Fibroblast of mammary gland (primary cell): ENCODE results near the gene MED12L.

Experiments used
- DNase-seq: peaks from one replicate; pipeline ENCODE4 v3.0.0-alpha.2; 2010; ENCODE audit warnings: low read depth
- H3K4me3 ChIP-seq: 2 replicates; pipeline ENCODE4 v1.5.1; 2011; ENCODE audit warnings: low read depth, mild to moderate bottlenecking, low read length, moderate library complexity; ENCODE audit not compliant: control insufficient read depth
- TF ChIP-seq, protein P1 (sequence below): conservative IDR thresholded peaks from 2 replicates; pipeline ENCODE4 v1.5.1; 2011; ENCODE audit warnings: low read depth, low read length, inconsistent platforms; ENCODE audit not compliant: control insufficient read depth, insufficient read depth

Gene MED12L

GRCh38 chr3:151393146-151393830, 307.8 kb downstream of the MED12L start:
- H3K4me3 ChIP-seq = no peak overlapping the region
- no peak for DNase-seq
- TF ChIP-seq, protein P1, sequence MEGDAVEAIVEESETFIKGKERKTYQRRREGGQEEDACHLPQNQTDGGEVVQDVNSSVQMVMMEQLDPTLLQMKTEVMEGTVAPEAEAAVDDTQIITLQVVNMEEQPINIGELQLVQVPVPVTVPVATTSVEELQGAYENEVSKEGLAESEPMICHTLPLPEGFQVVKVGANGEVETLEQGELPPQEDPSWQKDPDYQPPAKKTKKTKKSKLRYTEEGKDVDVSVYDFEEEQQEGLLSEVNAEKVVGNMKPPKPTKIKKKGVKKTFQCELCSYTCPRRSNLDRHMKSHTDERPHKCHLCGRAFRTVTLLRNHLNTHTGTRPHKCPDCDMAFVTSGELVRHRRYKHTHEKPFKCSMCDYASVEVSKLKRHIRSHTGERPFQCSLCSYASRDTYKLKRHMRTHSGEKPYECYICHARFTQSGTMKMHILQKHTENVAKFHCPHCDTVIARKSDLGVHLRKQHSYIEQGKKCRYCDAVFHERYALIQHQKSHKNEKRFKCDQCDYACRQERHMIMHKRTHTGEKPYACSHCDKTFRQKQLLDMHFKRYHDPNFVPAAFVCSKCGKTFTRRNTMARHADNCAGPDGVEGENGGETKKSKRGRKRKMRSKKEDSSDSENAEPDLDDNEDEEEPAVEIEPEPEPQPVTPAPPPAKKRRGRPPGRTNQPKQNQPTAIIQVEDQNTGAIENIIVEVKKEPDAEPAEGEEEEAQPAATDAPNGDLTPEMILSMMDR = no peak

DNA sequence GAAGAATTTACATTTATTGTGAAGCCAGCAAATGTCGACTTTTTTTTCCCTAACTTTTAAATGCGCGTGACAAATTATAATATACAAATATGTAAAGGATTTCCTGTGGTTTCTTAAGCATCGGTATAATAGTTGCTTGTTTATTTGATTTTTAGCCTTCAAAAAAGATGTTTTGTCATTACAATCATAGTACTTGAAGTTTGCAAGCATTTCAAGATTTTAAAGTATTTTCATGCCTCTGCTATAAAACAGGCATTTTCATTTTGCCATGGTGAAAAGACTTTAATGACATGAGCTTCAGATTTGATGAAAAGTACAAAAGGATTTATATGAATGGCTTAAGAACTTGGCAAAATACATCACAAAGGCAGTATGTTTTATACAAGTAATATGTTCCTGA, 308.5 kb downstream of the MED12L start:
- DNase-seq = no peak
- TF ChIP-seq, protein P1 = no peak
- H3K4me3 ChIP-seq = no peak overlapping the region

GRCh38 chr3:151394611-151395010, 309.1 kb downstream of the MED12L start:
- TF ChIP-seq, protein P1 = no peak
- H3K4me3 ChIP-seq = no peak overlapping the region
- DNase-seq = no peak

- H3K4me3 ChIP-seq = no peak overlapping the region
- peak; percentile 97 for DNase-seq
- TF ChIP-seq, protein P1 = no peak
Observed at GRCh38 chr3:151395806-151396205, 310.3 kb downstream of the MED12L start.

DNA sequence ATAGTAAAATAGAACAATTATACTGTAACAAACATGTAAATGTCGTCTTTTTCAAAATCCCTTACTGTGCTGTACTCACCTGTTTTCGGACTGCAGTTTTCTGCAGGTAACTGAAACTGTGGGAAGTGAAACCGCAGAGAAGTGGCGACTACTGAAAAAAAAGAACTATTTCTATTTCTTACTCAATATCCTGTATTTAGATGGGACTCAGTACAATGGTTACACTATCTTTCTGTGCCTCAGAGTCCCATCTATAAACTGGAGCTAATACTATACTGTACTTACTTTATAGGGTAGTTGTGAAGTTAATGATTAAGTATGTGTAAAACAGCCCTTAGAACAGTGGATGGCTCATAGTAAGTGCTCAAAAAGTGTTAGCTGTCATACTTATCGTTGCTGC, 313.4 kb downstream of the MED12L start:
- TF ChIP-seq, protein P1 = no peak
- no peak for DNase-seq
- H3K4me3 ChIP-seq = no peak overlapping the region

DNA sequence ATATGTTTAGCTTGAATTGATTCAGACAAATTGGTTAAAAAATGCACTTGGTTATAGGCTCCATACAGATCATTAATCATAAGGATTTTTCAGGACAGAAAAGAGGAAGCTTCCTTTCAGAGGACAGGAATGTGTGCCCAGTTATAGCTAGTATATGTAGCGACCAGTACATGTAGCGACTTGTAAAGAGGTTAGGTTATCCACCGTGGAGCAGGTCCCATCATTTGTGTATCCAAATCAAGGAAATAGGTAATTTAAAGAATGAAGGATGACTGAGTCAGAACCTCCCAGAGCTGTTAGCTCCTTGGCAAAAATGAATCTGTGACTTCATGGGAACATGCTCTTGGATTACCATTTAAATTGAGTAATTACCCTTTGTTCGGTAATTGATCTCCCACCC, 314.9 kb downstream of the MED12L start:
- no peak overlapping the region for H3K4me3 ChIP-seq
- DNase-seq = no peak
- TF ChIP-seq, protein P1 = no peak

- no peak for DNase-seq
- TF ChIP-seq, protein P1 = no peak
- no peak overlapping the region for H3K4me3 ChIP-seq
Observed at GRCh38 chr3:151402349-151402748, 316.9 kb downstream of the MED12L start.
